HG03175 (cell line): ENCODE results near the gene MAP4K2.
A peak's percentile ranks its signal among the peaks of the same experiment; 100 is the strongest.

Source experiments
- ATAC-seq: cut with Tn5 transposase; IDR thresholded peaks from one replicate; pipeline ENCODE4 v1.9.1; 2021; ENCODE audit warnings: mild to moderate bottlenecking, moderate library complexity; ENCODE audit not compliant: unreplicated experiment

Gene MAP4K2

DNA sequence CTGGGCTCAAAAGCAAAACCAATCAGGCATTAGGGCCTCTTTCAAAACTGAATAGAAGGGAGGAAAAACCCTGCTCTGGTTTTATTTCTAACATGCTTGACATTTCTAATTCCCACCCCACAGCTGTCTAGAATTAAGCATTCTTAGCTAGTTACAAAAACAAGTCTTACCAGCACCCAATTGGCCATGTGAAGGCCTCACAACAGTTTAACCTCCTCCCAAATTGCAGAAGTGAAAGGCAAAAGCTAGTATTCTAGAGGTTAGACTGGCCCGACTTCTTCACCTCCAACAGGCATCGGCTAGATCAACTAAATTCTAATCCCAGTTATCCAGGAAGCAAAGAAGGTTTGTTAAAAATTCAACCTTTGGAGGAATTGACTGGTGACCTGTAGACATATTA lies 31.2 kb downstream of the MAP4K2 start:
- peak; percentile 48 for ATAC-seq

DNA sequence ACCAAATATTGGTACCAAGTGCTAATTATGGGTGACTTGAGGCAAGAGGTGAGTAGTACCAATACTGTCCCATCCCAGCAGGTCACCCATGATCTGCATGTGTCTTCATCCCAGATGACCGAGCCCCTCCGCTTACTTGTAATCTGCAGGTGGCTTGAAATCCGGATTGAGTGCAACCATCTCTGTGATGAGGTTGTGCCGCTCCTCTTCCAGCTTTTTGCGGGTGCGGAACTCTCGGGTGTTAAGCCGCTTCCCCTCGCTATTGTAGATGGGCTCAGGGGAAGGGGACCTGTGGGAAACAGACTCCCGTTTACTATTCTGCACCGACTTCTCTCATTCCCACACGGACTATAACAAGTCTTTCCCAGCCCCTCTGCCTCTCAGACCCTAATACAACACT lies 32.9 kb downstream of the MAP4K2 start:
- no peak for ATAC-seq

DNA sequence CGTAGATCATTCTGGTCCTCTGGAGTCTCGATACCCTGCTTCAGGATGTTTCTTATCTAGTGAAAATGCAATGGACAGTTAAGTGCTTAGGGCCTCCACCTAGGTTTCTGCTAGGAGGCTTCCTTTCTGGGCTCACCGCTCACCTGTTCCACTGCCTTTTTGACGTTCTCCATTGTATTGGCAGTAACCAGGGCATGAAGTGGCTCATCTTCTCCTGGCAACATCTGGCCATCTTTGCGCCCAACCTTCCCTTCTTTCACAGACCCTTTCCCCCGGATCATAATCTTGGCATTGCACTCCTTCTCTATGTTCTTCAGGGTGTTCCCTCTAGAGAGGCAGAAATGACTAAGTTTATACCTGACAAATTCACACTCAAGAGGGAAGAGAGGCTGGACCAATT lies 33.7 kb downstream of the MAP4K2 start:
- ATAC-seq: no peak

DNA sequence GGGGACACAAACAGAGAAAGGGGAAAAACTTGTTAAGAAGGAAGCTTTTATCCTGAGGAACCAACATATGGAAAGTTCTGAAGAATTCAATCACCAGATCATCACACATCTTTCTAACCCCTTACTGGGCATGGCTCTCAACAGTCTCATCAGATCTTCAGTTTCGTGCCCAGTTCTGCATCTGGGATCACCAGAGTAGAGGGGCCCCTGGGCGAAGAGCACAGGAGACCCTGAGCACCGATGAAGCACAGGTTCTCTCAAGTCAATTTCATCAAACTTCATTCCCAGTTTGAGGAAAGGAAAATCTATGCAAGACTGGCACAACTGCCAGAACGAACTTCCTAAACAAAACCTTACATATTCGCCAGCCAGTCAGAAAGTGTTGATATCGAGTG lies 34.7 kb downstream of the MAP4K2 start:
- no peak for ATAC-seq

DNA sequence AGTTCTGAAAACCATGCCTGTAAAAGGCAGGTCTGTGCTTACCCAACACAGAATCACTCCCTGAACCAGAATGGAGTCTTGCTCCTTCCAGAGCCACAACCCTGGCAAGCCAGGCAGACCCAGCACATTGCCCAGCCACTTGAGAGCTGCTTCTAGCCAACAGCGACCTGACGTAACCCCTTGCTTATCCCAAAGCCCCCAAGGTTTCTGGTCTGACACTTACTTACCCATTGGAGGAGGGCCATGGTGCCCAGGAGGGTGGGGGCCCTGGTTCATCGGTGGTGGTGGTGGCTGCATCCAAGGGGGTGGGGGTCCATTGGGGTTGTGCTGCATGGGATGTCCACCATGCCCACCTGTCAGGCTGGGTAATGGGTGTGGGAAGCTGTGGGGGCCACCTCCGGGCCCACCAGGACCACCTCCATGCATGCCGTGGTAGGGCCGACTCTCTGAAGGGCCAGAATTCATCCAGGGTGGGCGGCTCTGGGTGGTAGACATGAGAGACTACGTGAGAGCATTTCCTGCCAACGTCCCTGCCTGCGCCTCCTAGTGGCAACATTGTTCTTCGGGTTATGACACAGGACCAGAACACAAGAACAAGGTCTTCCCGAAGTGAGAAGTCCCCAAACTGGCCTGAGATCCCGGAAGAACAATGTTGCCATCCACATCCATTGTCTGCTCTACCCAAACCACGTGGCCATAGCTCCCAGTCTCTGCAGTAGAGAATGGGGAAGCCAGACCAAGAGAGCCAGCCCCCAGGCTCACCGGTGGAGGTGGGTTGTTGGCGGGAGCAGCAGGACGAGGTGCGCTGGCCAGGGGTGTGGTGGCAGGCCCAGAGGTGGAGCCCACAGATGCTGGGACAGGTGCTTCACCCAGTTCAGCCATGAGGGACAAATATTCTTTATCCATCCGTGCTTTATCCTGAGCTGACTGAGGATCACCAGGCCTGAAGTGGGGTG lies 35.4 kb downstream of the MAP4K2 start:
- ATAC-seq: no peak

DNA sequence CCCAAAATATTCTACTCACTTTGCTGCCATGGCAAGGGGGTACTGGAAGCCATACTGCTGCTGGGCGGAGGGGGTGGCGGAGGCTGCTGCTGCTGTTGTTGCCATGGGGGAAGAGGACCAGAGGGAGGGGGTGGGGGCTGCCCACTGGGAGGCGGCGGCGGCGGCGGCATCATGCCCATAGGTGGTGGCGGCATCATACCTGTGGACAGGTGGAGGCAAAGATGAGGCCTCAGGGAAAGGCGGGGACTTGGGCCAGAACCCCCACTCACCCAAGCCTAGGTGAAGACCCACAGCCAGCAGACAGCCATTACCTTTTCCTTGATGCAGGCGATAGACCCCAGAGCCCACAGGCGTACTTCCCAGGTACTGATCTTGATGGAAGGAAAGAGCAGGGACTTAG lies 36.1 kb downstream of the MAP4K2 start:
- no peak for ATAC-seq

DNA sequence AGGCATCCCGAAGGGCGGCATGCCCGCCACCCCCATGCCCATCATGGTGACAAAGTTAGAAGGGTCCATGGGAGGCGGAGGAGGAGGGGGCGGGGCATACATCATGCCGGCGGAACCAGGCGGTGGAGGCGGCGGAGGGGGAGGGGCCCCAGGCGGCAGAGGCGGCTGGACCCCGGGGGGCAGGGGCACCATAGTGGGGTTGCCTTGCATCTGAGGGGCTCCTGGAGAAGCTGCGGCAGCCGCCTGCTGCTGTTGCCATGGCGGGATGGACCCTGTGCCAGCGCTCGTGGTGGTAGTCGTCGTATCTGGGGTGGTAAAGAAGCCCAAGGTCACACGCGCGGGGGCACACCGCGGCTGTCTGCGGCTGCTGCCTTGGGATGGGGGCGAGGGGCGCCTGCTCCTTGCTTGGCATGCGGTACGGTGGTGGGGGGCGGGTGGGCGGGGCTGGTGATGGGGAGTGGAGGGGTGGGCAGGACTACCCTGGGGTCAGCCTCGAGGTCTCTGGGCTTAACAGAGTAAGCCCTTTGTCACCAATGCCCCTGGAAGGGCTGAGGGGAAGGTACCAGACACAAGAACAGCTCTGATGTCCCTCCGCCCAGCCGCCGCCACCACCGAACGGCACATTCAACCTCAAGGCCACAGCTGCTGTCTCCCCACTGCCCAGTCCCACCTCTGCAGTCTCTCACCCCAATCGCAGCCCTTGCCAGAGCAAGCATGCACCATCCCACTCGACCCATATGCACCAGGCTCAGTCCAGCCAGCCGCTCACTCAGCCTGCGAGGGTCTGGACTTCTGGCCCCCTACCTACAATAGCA lies 37.0 kb downstream of the MAP4K2 start:
- no peak for ATAC-seq

DNA sequence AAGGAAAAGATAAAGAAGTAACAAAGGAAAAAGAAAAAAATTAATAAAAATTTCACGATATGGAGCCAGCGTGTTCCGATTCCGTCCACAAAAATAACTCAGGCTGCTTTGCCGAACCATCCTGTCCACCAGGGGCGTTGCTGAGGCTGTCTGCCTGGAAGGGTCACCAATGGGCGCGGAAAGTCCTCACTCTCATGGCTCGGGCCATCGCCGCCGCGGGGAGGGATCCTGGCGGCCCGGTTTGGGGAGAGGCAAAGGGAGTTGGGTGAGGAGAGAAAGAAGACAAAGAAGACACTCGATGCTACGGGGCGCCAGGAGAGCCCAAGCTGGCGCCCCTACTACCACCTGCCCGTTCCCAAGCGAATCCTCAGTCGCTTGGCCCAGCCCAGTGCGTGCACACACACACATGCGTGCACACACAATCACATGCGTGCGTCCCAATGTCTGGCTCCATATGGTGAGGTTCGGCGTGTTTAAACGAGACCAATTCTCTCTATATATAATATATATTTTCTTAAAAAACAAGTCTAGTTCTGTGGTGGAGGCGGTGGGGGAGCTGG lies 37.6 kb downstream of the MAP4K2 start:
- no peak for ATAC-seq

DNA sequence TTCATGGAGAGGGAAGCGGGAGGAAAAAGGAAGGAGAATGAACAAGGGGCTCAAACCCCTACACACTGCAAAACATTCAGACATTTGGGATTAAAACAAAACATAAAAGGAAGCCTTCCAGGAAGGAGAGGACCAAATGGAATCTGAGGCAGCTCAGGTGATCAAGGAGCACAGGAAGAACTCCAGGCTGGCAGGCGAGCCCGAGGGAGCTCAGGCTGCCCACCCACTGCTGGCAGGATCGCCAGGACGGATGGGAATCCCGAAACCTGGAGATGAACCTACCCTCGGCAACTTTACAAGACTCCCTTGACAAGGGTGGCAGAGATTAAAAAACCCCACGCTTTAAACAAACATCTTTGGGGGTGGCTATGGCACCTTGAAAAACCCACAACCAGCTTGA lies 38.3 kb downstream of the MAP4K2 start:
- ATAC-seq: no peak

DNA sequence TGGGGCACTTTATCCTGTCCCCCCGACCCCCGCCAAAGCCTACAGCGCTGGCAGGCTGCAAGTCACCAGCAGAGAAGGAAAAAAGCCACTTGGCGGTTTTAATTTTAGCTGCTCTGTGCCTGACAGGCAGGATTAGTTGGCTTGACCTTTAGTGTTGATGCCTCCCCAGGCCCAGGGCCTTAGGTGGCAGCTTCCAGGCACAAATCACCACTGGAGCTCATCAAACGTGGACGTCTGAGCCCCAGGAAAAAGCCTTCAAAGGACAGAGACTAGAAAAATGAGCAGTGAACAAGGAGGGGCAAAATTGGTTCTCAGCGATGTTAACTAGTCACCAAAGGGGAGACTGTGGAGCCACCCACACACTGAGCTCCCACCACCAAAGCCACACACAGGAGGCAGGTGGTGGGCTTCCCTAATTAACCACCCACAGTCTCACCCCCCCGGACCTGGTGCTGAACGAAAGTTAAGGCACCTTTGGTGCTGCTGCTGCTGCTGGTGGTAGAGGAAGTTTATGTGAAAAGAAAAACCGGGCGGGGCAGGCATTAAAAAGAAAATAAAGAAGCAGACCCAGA lies 38.9 kb downstream of the MAP4K2 start:
- ATAC-seq: no peak

DNA sequence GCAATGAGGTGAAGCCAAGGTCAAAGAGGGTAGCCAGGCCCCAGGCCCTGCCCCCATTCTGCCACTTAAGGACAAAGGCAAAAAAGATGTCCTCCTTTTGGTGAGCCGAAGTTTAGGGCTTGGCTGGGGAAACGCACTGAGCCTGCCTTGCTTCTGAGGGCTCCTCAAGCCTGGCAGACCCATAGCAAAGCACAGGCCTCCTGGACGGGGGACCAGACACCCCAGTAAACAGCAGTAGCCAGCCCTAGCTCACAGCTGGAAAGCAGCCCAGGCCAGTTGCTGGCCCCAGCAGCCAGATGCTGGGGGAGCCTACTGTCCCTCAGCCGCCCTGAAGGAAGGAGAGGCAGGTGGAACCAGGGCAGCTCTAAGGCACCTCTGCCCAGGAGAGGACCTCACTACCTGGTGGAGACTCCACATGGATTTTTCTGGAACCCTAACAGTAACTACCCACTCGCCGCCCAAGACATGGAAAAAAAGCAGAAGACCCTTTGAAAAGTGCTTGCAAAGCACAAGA lies 39.4 kb downstream of the MAP4K2 start:
- no peak for ATAC-seq

DNA sequence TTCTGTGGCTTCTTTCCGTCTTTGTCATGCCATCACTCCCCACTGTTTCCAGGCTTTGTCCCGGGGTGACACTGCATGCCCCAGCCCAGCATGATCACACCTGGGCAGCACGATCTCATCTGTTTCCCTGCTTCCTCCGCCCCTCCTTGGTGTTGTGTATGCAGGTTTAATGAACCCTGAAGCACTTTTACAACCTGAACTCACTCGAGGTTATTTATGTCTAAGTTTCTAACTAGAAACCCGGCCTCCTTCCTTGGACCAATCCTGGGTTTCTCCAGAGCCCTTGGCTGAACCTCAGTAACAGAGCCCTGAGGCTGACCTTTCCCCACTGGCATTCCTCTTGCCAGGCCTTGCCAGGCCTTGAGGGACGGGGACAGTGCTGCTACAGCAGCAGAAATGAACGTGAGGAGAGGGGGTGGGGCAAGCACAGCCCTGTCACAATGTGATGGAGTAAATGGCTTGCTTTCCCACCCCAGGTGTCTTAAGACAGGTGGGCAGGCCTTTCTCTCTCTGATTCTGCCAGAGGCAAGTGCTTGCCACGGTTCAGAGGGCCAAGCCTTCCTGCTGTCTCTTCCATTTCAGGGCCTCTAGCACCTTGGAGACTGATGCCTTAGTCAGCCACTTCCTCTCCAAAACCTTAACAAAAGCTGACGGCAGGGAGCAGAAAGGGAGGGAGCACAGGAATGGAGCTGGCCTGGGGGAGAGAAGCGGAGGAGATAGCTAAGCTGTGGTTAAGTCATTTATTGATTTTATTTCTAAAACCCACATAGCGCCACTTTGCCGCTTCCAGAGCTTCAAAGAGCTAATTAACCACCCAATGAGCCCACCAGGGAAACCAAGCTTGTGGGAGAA lies 40.1 kb downstream of the MAP4K2 start:
- no peak for ATAC-seq

DNA sequence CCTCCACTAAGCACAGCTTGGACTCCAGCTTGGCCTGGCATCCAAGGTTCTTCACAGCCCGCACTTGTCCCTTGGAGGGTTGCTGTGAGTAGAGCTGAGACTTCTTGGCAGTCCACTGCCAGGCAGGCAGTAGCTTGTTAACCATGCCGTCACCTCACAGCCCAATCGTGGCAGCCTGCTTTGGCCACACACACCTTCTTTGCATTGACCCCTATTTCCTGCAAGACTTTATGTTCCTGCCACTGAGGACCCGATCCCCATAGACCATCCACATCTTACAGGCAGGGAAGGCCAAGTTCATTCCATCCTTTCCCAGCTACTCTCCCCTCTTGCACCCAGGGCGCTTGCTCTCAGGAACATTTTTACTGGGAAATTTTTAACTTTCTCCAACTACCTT lies 40.7 kb downstream of the MAP4K2 start:
- no peak for ATAC-seq

DNA sequence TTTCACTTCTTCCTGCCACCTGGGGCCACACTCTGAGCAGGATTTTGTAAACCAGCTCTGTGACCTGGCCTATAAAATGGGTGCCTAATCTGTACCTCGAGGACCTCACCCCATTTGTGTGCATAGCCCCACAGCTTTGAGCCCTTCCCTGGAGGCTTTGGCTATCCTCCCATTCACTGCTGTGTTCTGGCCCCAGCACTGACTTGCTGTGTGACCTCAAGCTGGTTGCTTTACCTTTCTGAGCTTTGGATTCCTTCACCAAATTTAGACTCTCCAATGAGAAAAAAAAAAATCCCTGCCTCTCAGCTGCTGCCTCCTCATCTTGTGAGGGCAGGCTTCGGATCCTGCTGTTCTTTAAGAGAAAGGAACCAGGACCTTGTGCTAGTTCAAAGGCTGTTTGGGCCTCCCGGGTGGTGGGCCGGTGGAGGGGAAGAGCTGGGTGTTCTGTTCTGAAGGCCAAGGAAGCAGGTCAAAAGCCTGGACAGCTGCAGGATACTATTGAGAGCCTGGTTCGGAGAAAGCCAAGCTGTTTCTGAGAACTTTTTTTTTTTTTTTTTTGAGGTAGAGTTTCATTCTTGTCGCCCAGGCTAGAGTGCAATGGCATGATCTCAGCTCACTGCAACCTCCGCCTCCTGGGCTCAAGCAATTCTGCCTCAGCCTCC lies 42.1 kb downstream of the MAP4K2 start:
- ATAC-seq: no peak

DNA sequence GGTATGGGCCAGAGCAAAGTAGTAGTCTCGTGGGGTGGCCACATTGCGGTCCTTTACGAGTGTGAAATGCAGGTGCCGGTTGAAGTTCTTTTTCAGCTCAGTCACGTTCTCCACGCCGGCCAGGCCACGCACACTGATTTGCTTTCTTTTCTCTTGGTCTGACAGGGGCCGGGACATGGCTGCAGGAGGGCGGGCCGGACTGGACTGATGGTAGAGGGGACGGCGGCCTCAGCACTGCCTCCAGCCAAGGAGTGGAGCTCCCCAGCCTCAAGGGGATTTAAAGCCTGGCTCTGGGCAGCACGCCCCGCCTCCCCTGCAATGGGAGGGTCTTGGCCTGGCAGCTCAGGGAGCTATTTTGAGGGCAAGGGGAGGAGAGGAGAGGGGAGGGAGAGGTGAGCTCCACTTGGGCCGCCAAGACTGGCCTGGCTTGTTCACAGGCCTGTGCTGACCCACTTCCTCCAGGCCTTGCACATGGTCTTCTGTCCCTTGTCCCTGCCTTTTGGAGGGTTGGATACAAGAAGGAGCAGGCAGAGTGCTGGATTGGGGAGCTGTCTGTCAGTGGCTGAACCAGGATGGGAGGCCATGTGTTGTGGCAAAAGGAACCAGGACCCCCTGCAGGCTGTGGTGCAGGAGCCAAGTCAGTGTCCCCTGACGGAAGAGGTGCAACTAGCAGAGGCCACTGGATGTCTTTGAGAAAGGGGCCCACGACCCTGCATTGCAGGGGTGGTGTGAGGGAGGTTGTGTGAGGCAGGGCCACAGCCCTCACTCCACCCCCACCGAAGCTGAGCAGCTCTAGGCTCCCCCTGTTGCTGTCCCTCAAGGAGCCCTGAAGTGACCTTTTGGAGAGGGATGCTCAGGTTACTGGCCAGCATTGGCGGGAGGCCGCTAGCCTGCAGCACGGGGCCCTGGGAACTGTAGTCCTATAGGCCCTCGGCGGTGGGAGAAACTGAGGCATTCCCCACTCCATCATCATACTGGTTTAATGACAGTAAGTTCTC lies 43.0 kb downstream of the MAP4K2 start, which contains the start of gene PYGM:
Gene PYGM (minus strand): TSS at position 253 of the 998 bp plus-strand sequence. CDS start 76 bp downstream, at position 177.
- ATAC-seq: no peak

DNA sequence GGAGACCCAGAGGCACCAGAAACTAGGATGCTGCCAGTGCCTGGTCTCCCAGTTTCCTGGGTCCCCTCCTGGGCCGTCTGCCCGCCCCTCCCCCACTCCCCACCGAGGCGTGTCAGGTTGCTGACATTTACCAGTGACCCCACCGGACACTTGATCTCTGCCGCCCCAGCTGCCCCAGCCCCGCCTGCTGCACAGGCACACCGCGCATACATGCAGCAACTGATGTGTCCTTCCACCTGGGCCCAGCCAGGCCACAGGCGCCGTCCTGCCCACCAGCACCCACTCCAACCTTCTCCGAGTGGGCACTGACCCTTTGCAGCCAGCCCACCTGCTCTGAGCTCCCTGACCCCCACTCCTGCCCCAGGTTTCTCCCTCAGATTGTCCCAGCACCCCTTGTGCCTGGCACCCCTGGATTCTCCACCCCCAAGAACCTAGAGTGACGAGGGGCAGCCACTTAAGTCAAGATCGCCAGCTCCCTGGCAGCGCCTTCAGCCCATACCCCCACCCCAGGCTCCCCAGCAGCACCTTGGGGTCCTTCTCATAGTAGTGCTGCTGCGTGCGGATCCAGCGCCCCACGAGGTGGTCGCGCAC lies 43.8 kb downstream of the MAP4K2 start:
- ATAC-seq: no peak

DNA sequence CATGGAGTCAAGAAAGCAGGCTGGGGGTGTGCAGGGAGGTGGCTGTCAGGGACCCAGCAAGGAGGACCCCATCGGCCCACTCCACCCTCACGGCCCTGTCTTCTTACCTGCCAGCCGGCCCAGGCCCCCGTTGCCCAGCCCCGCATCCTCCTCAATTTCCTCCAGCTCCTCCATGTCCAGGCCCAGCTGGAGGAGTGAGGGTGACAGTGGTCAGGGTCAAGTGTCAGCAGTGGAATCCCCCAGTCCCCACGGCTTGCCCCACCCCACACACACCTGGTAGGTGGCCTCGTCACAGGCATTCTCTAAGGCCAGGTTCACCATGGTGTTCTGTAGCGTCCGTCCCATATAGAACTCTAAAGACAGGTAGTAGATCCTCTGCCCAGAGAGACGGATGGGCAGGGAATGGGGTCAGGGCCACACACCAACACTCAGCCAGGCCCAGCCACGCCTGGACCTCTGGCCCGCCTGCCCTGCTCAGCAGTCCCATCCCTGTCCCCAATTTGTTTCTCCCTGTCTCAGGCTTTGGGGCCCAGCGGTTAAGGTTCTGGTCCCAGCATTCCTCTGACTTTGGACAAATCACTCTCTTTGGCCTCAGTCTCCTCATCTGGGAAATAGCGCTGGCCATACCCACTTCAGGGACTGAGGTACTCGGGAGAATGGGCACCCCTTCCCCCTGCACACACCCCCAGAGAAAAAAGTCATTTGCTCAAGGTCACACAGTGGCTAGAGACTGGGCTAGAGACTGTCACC lies 44.5 kb downstream of the MAP4K2 start:
- no peak for ATAC-seq
